GM23248 (cell line): ENCODE results near the gene RCOR2. TPM values are rescaled to one million over a fixed set of nuclear protein-coding genes. Genes with fewer than 3 reads are reported as not detected.

Source experiments
- DNase-seq: peaks from one replicate; pipeline ENCODE4 v3.0.0-alpha.2; 2015
- H2AFZ ChIP-seq: fragments of 200-600 bp; sonication (generic); 2 replicates; pipeline ENCODE4 v1.6.1; 2016; ENCODE audit warnings: antibody characterized with exemption
- H3F3A ChIP-seq: fragments of 200-600 bp; sonication (generic); 2 replicates; pipeline ENCODE4 v1.6.1; 2016; ENCODE audit warnings: mild to moderate bottlenecking, antibody characterized with exemption, mixed run types; ENCODE audit not compliant: insufficient read depth
- H3K27ac ChIP-seq: fragments of 200-600 bp; sonication (generic); 2 replicates; pipeline ENCODE4 v1.5.1; 2016; ENCODE audit warnings: mild to moderate bottlenecking
- H3K27me3 ChIP-seq: fragments of 200-600 bp; sonication (generic); replicated peaks from 2 replicates; pipeline ENCODE4 v1.6.1; 2016; ENCODE audit warnings: mild to moderate bottlenecking; ENCODE audit not compliant: insufficient read depth
- H3K36me3 ChIP-seq: fragments of 200-600 bp; sonication (generic); 2 replicates; pipeline ENCODE4 v1.6.1; 2016; ENCODE audit warnings: low read depth, mild to moderate bottlenecking
- H3K4me1 ChIP-seq: fragments of 200-600 bp; sonication (generic); 2 replicates; pipeline ENCODE4 v1.6.1; 2016; ENCODE audit warnings: mild to moderate bottlenecking; ENCODE audit not compliant: insufficient read depth
- H3K4me2 ChIP-seq: fragments of 200-600 bp; sonication (generic); one replicate; pipeline ENCODE4 v1.6.1; 2016; ENCODE audit warnings: mild to moderate bottlenecking; ENCODE audit not compliant: unreplicated experiment
- H3K4me3 ChIP-seq: fragments of 200-600 bp; sonication (generic); 2 replicates; pipeline ENCODE4 v1.5.1; 2016; ENCODE audit warnings: mild to moderate bottlenecking
- H3K79me2 ChIP-seq: fragments of 200-600 bp; sonication (generic); 2 replicates; pipeline ENCODE4 v1.6.1; 2016; ENCODE audit warnings: mild to moderate bottlenecking; ENCODE audit not compliant: insufficient read depth
- H3K9ac ChIP-seq: fragments of 200-600 bp; sonication (generic); 2 replicates; pipeline ENCODE4 v1.6.1; 2016; ENCODE audit warnings: mild to moderate bottlenecking
- H3K9me2 ChIP-seq: fragments of 200-600 bp; sonication (generic); 2 replicates; pipeline ENCODE4 v1.6.1; 2016; ENCODE audit warnings: mixed run types, mild to moderate bottlenecking, moderate library complexity; ENCODE audit not compliant: insufficient read depth
- H3K9me3 ChIP-seq: fragments of 200-600 bp; sonication (generic); one replicate; pipeline ENCODE4 v1.6.1; 2017; ENCODE audit warnings: low read depth
- H4K20me1 ChIP-seq: fragments of 200-600 bp; sonication (generic); 2 replicates; pipeline ENCODE4 v1.6.0; 2016; ENCODE audit not compliant: insufficient read depth
- EZH2 ChIP-seq: fragments of 200-600 bp; sonication (generic); IDR thresholded peaks from 2 replicates; pipeline ENCODE4 v1.6.1; 2018; ENCODE audit warnings: antibody characterized with exemption, mild to moderate bottlenecking; ENCODE audit not compliant: insufficient read depth, poor library complexity, severe bottlenecking
- EZH2phosphoT487 ChIP-seq: fragments of 200-600 bp; sonication (generic); IDR thresholded peaks from 2 replicates; pipeline ENCODE4 v1.6.1; 2018; ENCODE audit warnings: antibody characterized with exemption, moderate library complexity, mild to moderate bottlenecking, low read depth; ENCODE audit not compliant: insufficient read depth
- WGBS, 2 experiments: methylation state at CpG; one replicate each; pipeline ENCODE4 v1.1.6; 2015 to 2017; ENCODE audit warnings: low lambda C conversion rate in 2 of 2, low coverage in 1 of 2; ENCODE audit errors: missing lambda C conversion rate in 2 of 2; 5-methylcytosine and 5-hydroxymethylcytosine counted together
- in situ Hi-C: fragments of 300-500 bp; cut with MboI; formaldehyde crosslinking; loops from 2 replicates; pipeline ENCODE4 v1.15.0; 2020
- polyA plus RNA-seq: library from polyadenylated mRNA; unstranded; fragments of >200 nt; fragmentation: Nextera tagmentation; extraction: Ambion mirVana; gene quantifications from 2 replicates; pipeline ENCODE4 v1.2.1, GENCODE V29; 2016
- total RNA-seq: library from RNA; depleted of rRNA; stranded (reverse); fragments of >200 nt; shearing (Covaris generic); gene quantifications from 2 replicates; pipeline ENCODE4 v1.2.3, GENCODE V29; 2014

Gene RCOR2
- total and polyA plus RNA-seq, 2 experiments from 2014 or later, result 1.8 TPM; not detected in 1

DNA sequence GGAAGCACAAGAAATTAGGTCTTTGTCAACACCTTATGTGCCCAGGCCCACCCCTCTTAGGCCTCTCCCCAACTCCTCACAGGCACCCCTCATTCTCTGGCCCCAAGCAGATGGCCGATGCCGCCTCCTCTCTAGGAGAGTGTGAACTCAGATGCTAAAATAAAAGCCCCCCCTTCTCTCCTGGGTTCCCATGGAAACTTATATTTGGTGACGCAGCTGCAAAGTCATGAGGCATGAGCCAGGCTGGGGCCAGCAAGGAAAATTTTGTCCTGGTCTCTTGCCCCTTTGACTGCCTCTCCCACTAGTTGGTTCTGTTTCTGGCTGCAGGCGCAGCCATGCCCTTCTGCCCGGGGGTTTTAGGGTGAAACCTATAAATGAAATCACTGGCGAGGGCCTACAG, 11.8 kb downstream of the RCOR2 start:
- Histone ChIP-seq H3K79me2 (no peaks in the 10 kb centered on the region), H3K27ac (no peak overlapping the region), H3K4me1 (no peaks in the 10 kb centered on the region), H3K27me3 (no peaks in the 10 kb centered on the region), H3K36me3 (peaks cover 7% of the 10 kb centered on the region; the same call in 1 of the 2 replicates), H3F3A (no peaks in the 10 kb centered on the region), H2AFZ (no peak overlapping the region), H3K9me2 (no peaks in the 10 kb centered on the region), H4K20me1 (no peaks in the 10 kb centered on the region), H3K9me3 (no peaks in the 10 kb centered on the region), H3K9ac (no peak overlapping the region), H3K4me3 (no peak overlapping the region), H3K4me2 (no peak overlapping the region)
- in situ Hi-C loops, result no loop called here
- peak; percentile 47 for DNase-seq
- TF ChIP-seq EZH2 (no peak), EZH2phosphoT487 (no peak)
- 58 to 63% methylated on average over 5 to 6 of the region's 6 CpGs for WGBS, 2 experiments

DNA sequence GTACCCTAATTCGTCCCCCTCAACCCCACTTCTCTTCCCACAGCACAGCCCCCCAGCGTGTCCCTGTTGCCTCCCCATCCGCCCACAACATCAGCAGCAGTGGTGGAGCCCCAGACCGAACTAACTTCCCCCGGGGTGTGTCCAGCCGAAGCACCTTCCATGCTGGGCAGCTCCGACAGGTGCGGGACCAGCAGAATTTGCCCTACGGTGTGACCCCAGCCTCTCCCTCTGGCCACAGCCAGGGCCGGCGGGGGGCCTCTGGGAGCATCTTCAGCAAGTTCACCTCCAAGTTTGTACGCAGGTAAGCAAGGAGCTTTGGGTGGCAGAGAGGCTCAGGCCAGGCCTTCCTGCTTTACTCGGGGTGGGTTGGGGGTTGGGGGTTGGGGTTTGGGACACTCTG, 12.2 kb downstream of the RCOR2 start:
- no peak for DNase-seq
- no peaks in the 10 kb centered on the region for H4K20me1 ChIP-seq
- in situ Hi-C loops, result no loop called here
- WGBS, 2 experiments, result 88 to 94% methylated on average over 12 to 13 of the region's 13 CpGs
- no peak overlapping the region for H3K4me2 ChIP-seq
- H3K4me1 ChIP-seq, result no peaks in the 10 kb centered on the region
- H3F3A ChIP-seq, result no peaks in the 10 kb centered on the region
- no peak overlapping the region for H2AFZ ChIP-seq
- no peak overlapping the region for H3K9ac ChIP-seq
- TF ChIP-seq EZH2phosphoT487 (no peak), EZH2 (no peak)
- H3K79me2 ChIP-seq, result no peaks in the 10 kb centered on the region
- H3K27ac ChIP-seq, result no peak overlapping the region
- peaks cover 7% of the 10 kb centered on the region; the same call in 1 of the 2 replicates for H3K36me3 ChIP-seq
- H3K4me3 ChIP-seq, result no peak overlapping the region
- H3K9me2 ChIP-seq, result no peaks in the 10 kb centered on the region
- no peaks in the 10 kb centered on the region for H3K27me3 ChIP-seq
- no peaks in the 10 kb centered on the region for H3K9me3 ChIP-seq

GRCh38 chr11:63903884-63904283, 13.1 kb downstream of the RCOR2 start:
- no peak overlapping the region for H3K4me3 ChIP-seq
- TF ChIP-seq EZH2phosphoT487, result no peak
- TF ChIP-seq EZH2, result no peak
- no peaks in the 10 kb centered on the region for H3K79me2 ChIP-seq
- in situ Hi-C loops, result no loop called here
- no peak overlapping the region for H3K4me2 ChIP-seq
- no peaks in the 10 kb centered on the region for H3K9me2 ChIP-seq
- no peaks in the 10 kb centered on the region for H3K4me1 ChIP-seq
- H3K36me3 ChIP-seq, result peaks cover 10% of the 10 kb centered on the region; the same call in 1 of the 2 replicates
- 96% methylated on average over 14 of the region's 14 CpGs for WGBS, 2 experiments
- no peak overlapping the region for H3K9ac ChIP-seq
- no peak overlapping the region for H3K27ac ChIP-seq
- no peak for DNase-seq
- no peaks in the 10 kb centered on the region for H4K20me1 ChIP-seq
- no peaks in the 10 kb centered on the region for H3K9me3 ChIP-seq
- H3K27me3 ChIP-seq, result no peaks in the 10 kb centered on the region
- H2AFZ ChIP-seq, result no peak overlapping the region
- no peaks in the 10 kb centered on the region for H3F3A ChIP-seq

GRCh38 chr11:63901660-63902059, 15.3 kb downstream of the RCOR2 start:
- H3K36me3 ChIP-seq, result peaks cover 20% of the 10 kb centered on the region; the same call in 1 of the 2 replicates
- 61 to 70% methylated on average over 3 of the region's 3 CpGs for WGBS, 2 experiments

More at GRCh38 chr11:63901660-63902059, 15.3 kb downstream of the RCOR2 start:
- H3K27ac ChIP-seq, result no peak overlapping the region
- no peak overlapping the region for H3K9ac ChIP-seq
- H3K4me2 ChIP-seq, result no peak overlapping the region
- in situ Hi-C loops, result no loop called here
- no peak for TF ChIP-seq EZH2phosphoT487
- no peak for TF ChIP-seq EZH2
- no peaks in the 10 kb centered on the region for H3K9me2 ChIP-seq
- H3F3A ChIP-seq, result no peaks in the 10 kb centered on the region
- H3K27me3 ChIP-seq, result no peaks in the 10 kb centered on the region
- no peak overlapping the region for H2AFZ ChIP-seq
- no peak overlapping the region for H3K4me3 ChIP-seq
- peak; percentile 45 for DNase-seq
- H3K79me2 ChIP-seq, result no peaks in the 10 kb centered on the region; the same call in 1 of the 2 replicates
- H3K9me3 ChIP-seq, result no peaks in the 10 kb centered on the region
- H3K4me1 ChIP-seq, result no peaks in the 10 kb centered on the region
- no peaks in the 10 kb centered on the region for H4K20me1 ChIP-seq
